HS-27A (cell line): ENCODE results near the gene GOLGA1.
"Not testable (repeated sequence)": the region's sequence is repeated elsewhere in the genome, so short reads cannot be mapped to it uniquely, and the experiment has no call there.

Experiments
- DNase-seq: peaks from one replicate; pipeline ENCODE4 v3.0.0-alpha.2; 2012; ENCODE audit warnings: low read depth, missing footprints

Gene GOLGA1

GRCh38 chr9:124940521-124940893 lies 376 bp downstream of the GOLGA1 start:
- DNase-seq, result no peak

GRCh38 chr9:124939944-124940343 lies 939 bp downstream of the GOLGA1 start:
- no peak for DNase-seq

- no peak for DNase-seq
Measured at GRCh38 chr9:124934290-124934689, 6.6 kb downstream of the GOLGA1 start.

GRCh38 chr9:124932333-124932732 lies 8.6 kb downstream of the GOLGA1 start:
- no peak for DNase-seq

GRCh38 chr9:124929464-124929863 lies 11.4 kb downstream of the GOLGA1 start:
- DNase-seq, result no peak

- no peak for DNase-seq
Measured at GRCh38 chr9:124928116-124928515, 12.8 kb downstream of the GOLGA1 start.

GRCh38 chr9:124920394-124920793 lies 20.5 kb downstream of the GOLGA1 start:
- not testable (repeated sequence) for DNase-seq

- DNase-seq, result no peak
Measured at GRCh38 chr9:124914753-124915405, 26.0 kb downstream of the GOLGA1 start.

- no peak for DNase-seq
Measured at GRCh38 chr9:124913378-124913777, 27.5 kb downstream of the GOLGA1 start.

- DNase-seq, result no peak
Measured at GRCh38 chr9:124911766-124912165, 29.1 kb downstream of the GOLGA1 start.

- DNase-seq, result no peak
Measured at GRCh38 chr9:124908098-124908497, 32.8 kb downstream of the GOLGA1 start.

GRCh38 chr9:124906966-124907365 lies 33.9 kb downstream of the GOLGA1 start:
- no peak for DNase-seq

GRCh38 chr9:124899845-124900244 lies 41.0 kb downstream of the GOLGA1 start:
- DNase-seq, result no peak

GRCh38 chr9:124897570-124898460 lies 43.1 kb downstream of the GOLGA1 start:
- DNase-seq, result no peak

GRCh38 chr9:124894741-124895170 lies 46.1 kb downstream of the GOLGA1 start:
- DNase-seq, result no peak

- no peak for DNase-seq
Measured at GRCh38 chr9:124894035-124894740, 46.7 kb downstream of the GOLGA1 start.

- no peak for DNase-seq
Measured at GRCh38 chr9:124890179-124890578, 50.7 kb downstream of the GOLGA1 start.

- no peak for DNase-seq
Measured at GRCh38 chr9:124889006-124889405, 51.9 kb downstream of the GOLGA1 start.

GRCh38 chr9:124887832-124888231 lies 53.1 kb downstream of the GOLGA1 start:
- no peak for DNase-seq

GRCh38 chr9:124886866-124887492 lies 53.9 kb downstream of the GOLGA1 start:
- DNase-seq, result no peak

- DNase-seq, result no peak
Measured at GRCh38 chr9:124886461-124886860, 54.4 kb downstream of the GOLGA1 start.

GRCh38 chr9:124885551-124885950 lies 55.3 kb downstream of the GOLGA1 start:
- DNase-seq, result no peak
